Smooth muscle cell of the coronary artery (primary cell): Measurements from ENCODE around the gene UGT2A1. TPM values are rescaled to one million over a fixed set of nuclear protein-coding genes. Genes with fewer than 3 reads are reported as not detected.

Experiments used
- total RNA-seq: library from RNA; depleted of rRNA; stranded (reverse); fragments of >200 nt; gene quantifications from 2 replicates; pipeline ENCODE4 v1.2.3, GENCODE V29; 2014; ENCODE audit warnings: low replicate concordance

UGT2A1 gene
- total RNA-seq: 0.68 TPM in 1 of 2 replicates, not detected in the other

GRCh38 chr4:69653147-69653546 is at the start of gene UGT2A1:
Gene UGT2A1 (minus strand): TSS chr4:69653247. CDS start chr4:69647644, 5,603 bp downstream.

GRCh38 chr4:69639542-69639941 is 13.5 kb downstream of the UGT2A1 start, which contains the start of gene UGT2A2:
Gene UGT2A2 (minus strand): TSS chr4:69639642. CDS start chr4:69639640, 2 bp downstream.

Other genes starting within 250 kb of the UGT2A1 start
- gene UGT2B4, start 157.3 kb downstream of the UGT2A1 start, total RNA-seq: not detected in 2 replicates
- gene UGT2A2, start 13.6 kb downstream of the UGT2A1 start, total RNA-seq: 0.08 TPM in 1 of 2 replicates, not detected in the other
- gene SULT1B1, start 107.4 kb upstream of the UGT2A1 start, total RNA-seq: under 0.01 and 13.7 TPM in 2 replicates
- gene SULT1E1, start 206.9 kb upstream of the UGT2A1 start, total RNA-seq: 0.12 and 291 TPM in 2 replicates